ENCODE results near the gene TEX50.
"Not testable (repeated sequence)": the region's sequence is repeated elsewhere in the genome, so short reads cannot be mapped to it uniquely, and the experiment has no call there.

DNA sequence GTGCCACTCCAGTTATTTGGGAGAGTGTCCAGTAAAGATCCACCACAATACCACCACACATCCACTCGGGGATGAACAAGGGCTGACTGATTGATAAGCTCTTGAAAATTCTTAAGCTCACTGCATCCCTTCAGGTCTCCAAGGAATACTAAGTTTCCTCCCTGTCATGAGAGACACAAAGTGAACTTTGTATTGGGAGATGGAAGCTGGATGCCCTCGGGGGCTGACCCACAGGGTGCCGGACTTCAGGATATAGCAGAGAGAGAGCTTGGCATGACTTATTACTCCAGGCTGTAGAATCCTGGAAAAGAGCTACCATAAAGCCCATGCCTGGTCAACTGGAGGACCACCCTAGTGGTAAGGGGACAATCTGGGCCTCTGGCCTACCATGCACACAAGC is 50.0 kb downstream of the TEX50 start:
- TF ChIP-seq, protein P1, sequence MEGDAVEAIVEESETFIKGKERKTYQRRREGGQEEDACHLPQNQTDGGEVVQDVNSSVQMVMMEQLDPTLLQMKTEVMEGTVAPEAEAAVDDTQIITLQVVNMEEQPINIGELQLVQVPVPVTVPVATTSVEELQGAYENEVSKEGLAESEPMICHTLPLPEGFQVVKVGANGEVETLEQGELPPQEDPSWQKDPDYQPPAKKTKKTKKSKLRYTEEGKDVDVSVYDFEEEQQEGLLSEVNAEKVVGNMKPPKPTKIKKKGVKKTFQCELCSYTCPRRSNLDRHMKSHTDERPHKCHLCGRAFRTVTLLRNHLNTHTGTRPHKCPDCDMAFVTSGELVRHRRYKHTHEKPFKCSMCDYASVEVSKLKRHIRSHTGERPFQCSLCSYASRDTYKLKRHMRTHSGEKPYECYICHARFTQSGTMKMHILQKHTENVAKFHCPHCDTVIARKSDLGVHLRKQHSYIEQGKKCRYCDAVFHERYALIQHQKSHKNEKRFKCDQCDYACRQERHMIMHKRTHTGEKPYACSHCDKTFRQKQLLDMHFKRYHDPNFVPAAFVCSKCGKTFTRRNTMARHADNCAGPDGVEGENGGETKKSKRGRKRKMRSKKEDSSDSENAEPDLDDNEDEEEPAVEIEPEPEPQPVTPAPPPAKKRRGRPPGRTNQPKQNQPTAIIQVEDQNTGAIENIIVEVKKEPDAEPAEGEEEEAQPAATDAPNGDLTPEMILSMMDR (IDR thresholded peaks at IDR 0.05), result not testable (repeated sequence)
- not testable (repeated sequence) for TF ChIP-seq POLR2A, EP300 (IDR thresholded peaks at IDR 0.05)
